Stimulated activated CD8-positive, alpha-beta memory T cell treated with anti-CD3 and anti-CD28 coated beads, Interleukin-15, amount 100 ng/mL, for 24 hours (primary cell): ENCODE data around the gene ABHD12B.
"Not testable (repeated sequence)": the region's sequence is repeated elsewhere in the genome, so short reads cannot be mapped to it uniquely, and the experiment has no call there.

Experiments used
- DNase-seq: peaks from one replicate; pipeline ENCODE4 v3.0.0-alpha.2; 2020; ENCODE audit warnings: low read depth

ABHD12B gene

DNA sequence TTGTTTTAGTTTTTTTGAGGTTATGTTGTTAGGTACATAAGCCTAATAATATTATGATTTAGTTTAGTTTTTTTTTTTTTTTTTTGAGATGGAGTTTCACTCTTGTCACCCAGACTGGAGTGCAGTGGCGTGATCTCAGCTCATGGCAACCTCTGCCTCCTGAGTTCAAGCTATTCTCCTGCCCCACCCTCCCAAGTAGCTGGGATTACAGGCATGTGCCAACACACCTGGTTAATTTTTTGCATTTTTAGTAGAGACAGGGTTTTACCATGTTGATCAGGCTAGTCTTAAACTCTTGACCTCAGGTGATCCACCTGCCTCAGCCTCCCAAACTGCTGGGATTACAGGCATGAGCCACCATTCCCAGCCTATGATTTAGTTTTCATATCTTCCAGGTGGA lies 25.2 kb downstream of the ABHD12B start:
- DNase-seq: not testable (repeated sequence)

GRCh38 chr14:50897658-50898175 lies 25.9 kb downstream of the ABHD12B start:
- no peak for DNase-seq

DNA sequence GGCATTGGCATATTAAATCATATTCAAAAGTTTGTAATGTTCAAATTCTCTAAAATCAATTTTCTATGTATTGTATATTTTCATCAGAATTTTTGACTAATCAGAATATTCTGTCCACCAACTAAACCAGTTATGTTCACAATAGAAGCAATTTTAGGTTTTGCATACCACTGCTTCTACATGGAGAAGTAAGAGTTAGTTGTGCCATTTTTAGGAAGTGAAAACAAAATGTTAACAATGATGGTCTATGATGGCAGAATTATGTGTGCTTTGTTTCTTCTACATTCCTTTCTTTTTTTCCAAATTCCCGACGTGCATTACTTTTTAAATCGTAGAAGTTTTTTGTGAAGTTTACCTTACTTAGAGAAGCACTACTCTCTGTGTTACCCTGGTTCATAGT lies 29.5 kb downstream of the ABHD12B start:
- DNase-seq: no peak

DNA sequence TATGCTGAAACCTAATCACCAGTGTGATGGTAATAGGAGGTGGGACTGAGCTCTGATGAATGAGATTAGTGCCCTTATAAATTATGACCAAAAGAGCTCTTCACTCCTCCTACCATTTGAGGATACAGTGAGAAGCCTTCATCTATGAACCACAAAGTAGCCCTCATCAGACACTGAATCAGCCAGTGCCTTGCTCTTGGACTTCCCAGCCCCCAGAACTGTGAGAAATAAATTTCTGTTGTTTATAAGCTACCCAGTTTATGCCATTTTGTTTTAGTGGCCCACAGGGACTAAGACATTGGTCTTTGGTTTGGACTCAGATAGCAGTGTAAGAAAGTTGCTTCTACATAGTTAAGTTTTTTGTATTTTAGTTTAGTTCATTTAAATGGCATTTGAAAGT lies 32.9 kb downstream of the ABHD12B start:
- no peak for DNase-seq

DNA sequence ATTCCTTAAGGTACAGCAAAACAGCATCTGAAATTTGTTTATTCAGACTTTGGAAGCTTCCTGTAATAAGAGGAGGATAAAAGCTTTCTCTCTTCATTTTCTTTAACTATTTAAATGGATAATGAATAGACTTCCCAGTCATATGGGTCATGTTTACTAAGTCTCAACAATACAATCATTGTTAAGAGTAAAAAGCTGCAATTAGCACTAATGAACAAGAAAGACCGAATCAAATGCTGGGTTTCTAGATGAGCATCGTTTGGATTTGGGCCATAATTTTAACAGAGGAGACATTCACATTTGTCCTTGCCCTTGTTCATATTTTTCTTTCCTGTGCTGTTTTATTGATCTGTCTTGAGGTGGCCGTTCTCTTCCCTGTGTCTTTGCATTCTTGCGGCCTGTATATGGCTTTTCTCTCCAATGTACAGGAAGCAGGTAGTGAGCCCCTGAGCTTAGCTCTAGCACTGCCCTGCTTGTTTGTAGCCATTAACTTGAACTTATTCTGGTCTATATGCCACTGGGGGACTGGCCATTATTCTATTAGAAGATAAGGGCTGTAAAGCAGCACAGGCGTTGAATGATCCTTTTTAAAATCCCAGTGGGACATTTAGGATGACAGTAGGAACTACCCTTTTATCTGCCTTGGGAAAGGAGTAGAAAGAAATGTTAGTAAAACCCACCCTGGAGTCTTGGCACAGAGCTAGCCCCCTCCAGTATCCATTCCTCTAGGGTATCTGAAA lies 34.6 kb downstream of the ABHD12B start:
- DNase-seq: no peak

DNA sequence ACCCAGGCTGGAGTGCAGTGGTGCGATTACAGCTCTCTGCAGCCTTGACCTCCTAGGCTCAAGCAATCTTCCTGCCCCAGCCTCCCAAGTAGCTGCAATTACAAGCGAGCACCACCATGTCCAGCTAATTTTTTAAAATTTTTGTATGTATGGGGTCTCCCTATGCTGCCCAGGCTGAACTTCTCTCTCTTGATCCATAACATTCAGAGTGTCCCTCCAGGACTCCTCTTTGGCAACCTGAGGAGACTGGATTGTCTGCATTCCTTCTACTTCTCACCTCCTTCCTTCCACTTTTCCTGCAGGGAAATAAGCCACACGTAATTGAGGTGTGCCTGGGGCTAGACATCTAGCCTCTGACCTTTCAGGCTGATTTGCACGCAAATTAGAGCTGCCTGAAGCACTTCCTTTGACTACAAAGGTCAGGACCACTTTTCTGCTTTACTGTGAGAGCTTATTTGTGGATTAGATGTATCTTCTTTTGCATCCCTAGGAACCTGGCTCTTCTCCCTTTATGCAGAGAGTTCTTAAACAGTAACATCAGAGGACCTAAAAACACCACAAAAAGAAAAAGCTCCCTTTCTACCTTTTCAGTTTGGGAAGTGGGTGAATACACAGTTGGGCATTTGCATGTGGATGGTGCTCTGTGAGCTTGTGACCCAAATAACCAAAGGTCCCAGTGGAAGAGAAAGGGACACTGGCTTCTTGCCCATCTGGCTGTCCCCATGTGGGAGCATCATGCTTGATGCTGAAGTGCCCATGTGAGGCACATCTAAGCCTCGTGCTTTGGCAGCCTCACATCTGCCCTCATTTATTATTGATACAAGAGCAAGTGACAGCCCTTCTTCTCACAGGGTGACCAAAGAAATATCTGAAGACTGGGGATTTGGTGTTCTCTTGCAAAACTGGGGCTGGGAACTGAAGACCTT lies 38.9 kb downstream of the ABHD12B start:
- DNase-seq: no peak

- DNase-seq: no peak
Observed at GRCh38 chr14:50917449-50917848, 45.6 kb downstream of the ABHD12B start.

DNA sequence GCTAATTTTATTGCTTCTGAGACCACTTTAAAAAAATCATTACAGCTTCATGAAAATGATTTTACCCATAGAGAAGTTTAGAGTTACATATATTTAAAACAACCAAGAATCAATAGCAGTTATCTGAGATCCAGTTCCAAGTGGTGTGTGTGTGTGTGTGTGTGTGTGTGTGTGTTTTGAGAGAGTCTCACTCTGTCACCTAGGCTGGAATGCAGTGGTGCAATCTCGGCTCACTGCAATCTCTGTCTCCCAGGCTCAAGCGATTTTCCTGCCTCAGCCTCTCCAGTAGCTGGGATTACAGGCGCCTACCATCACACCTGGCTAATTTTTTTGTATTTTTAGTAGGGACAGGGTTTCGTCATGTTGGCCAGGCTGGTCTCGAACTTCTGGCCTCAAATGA lies 47.7 kb downstream of the ABHD12B start:
- DNase-seq: not testable (repeated sequence)

GRCh38 chr14:50920482-50921230 lies 48.8 kb downstream of the ABHD12B start:
- no peak for DNase-seq

- DNase-seq: no peak
Observed at GRCh38 chr14:50922803-50923202, 51.0 kb downstream of the ABHD12B start.

DNA sequence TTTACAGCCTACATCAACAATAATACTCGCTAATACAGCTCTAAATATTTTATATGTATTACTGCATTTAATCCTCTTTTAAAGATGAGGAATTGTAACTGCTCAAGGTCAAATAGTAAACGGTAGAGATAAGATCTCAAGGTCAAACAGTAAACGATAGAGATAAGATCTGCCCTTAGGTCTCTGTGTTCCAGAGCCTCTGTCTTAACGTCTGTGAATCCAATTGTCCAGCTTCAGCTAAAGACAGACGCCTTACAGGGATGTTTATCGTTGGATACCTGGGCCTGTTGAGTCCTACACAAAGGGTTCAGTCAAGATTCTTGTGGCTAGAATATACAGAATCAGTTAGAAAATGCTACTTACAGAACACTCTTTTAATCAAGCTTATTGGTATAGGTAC lies 52.4 kb downstream of the ABHD12B start:
- DNase-seq: no peak

DNA sequence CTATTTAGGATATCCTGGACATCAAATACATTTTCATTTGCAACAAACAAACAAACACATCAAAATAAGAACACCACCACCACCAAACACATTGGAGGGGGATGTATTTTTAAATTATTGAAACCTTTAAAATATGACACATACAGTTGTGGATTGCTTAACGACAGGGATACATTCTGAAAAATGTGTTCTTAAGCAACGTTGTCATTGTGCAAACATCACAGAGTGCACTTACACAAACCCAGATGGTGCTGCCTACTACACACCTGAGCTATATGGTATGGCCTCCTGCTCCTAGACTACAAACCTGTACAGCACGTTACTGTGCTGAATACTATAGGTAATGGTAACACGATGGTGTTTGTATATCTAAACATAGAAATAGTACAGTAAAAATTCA lies 53.0 kb downstream of the ABHD12B start:
- DNase-seq: no peak

DNA sequence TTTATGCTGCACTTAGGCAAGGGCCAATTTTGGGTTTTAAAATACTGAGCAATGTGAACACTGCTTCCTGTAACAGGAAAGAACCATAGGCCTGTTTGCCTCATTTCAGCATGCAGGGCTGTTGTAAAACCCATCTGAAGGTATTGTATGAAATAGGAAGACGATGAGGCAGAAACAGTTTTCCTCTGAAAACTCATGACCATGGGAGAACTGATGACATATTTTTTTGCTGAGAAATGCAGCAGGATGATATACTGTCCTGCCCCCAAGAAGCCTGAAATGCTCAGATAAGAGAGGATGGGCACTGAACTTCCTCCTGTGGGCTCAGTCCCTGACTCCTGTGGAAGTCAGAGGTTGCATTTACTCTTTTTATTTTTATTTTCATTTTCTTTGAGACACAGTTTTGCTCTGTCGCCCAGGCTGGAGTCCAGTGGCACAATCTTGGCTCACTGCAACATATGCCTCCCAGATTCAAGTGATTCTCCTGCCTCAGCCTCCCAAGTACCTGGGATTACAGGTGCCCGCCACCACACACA lies 55.1 kb downstream of the ABHD12B start:
- DNase-seq: no peak

- DNase-seq: no peak
Observed at GRCh38 chr14:50928002-50928635, 56.3 kb downstream of the ABHD12B start.

DNA sequence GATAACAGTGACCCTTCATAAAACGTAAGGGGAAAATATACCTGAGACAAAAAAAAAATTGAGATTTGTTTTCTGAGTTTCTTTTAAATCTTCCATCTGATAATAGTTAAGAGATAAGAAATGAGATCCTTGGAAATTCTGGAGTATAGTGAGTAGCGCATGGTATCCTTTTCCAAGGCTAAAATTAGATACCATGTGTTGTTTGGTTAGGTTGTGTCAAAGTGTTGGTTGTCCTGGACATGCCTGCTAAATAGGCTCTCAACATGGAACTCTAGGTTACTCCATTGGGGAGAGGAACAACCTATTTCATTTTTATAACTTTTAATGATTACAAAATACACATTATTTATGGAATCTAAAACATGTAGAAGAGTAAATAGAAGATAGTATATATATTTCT lies 57.7 kb downstream of the ABHD12B start:
- DNase-seq: no peak

- no peak for DNase-seq
Observed at GRCh38 chr14:50931559-50931958, 59.7 kb downstream of the ABHD12B start.

- no peak for DNase-seq
Observed at GRCh38 chr14:50932156-50932555, 60.3 kb downstream of the ABHD12B start.

GRCh38 chr14:50932592-50933495 lies 61.0 kb downstream of the ABHD12B start:
- no peak for DNase-seq

DNA sequence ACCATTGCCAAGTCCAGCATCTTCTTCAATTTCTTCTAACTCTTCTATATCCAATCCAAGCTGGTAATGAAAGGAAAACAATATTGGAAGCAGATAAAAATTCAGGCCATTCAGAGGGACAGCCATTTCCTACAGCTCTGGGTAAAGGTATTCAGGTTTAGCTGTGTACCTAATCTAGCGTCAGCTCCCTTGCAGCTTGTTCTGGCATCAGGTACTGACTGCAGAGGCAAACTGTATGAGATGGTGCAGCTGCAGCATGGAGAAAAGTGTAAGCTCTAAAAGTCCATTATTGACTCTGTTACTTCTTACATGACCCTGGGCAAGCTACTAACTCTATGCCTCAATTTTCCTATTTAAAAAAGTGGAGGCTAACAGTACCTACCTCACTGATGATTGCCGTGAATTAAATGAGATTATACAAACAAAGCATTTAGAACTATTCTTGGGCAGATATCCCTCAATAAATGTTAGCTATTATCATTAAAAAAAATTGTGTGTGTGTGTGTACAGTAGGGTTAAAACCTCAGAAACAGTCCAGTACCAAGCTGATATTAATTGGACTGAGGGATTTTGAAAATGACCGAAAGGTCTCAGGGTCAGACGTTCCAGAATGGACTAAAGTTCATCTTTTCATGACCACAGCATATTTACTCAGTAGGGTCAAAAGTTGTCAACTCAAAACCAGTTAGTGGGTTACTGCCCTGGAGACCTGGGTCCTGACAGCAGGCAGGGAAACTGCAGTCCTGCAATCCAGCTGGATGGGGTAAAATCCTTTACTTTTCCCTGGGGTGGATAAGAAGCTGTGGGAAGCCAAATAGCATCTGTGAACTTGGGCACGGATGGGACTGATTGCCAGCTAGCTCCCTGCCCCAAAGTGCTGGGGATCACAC lies 63.5 kb downstream of the ABHD12B start:
- no peak for DNase-seq

DNA sequence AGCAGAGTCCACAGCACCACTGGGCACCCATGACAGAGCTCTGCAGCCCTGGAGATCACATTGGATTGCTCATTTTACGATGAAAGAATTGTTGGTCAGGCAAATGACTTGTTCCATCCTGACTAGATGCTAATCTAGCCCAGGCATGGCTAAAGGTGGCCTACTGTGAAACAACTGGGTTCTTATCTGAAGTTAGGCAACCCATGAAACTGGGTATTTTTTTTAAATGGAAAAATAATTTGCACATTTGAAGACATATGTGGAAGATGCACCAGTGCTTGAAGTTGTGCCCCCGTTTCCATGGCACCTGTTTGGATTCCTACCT lies 64.1 kb downstream of the ABHD12B start:
- DNase-seq: no peak
